Raji (cell line): Measurements from ENCODE around the gene C9orf43.
A peak's percentile ranks its signal among the peaks of the same experiment; 100 is the strongest.

Experiments used
- POLR2A ChIP-seq: IDR thresholded peaks from 2 replicates; pipeline ENCODE4 v1.6.1; 2011; ENCODE audit warnings: low read depth, low read length, control low read depth; ENCODE audit not compliant: insufficient read depth

C9orf43 gene

GRCh38 chr9:113376634-113377567 lies 33.6 kb upstream of the C9orf43 start, which contains the start of gene HDHD3:
HDHD3 (minus strand) TSS chr9:113376986; CDS start chr9:113374354, 2,632 bp downstream.
- peak; percentile 81 for TF ChIP-seq POLR2A

- no peak for TF ChIP-seq POLR2A
Measured at GRCh38 chr9:113380869-113381378, 29.6 kb upstream of the C9orf43 start.

GRCh38 chr9:113381909-113382411 lies 28.6 kb upstream of the C9orf43 start:
- TF ChIP-seq POLR2A = no peak

GRCh38 chr9:113386571-113387393 lies 23.8 kb upstream of the C9orf43 start:
- no peak for TF ChIP-seq POLR2A

- TF ChIP-seq POLR2A = no peak
Measured at GRCh38 chr9:113387560-113388230, 22.9 kb upstream of the C9orf43 start.

GRCh38 chr9:113388833-113389232 lies 21.7 kb upstream of the C9orf43 start:
- TF ChIP-seq POLR2A = no peak

GRCh38 chr9:113389451-113389850 lies 21.1 kb upstream of the C9orf43 start:
- no peak for TF ChIP-seq POLR2A

- TF ChIP-seq POLR2A = no peak
Measured at GRCh38 chr9:113390192-113390960, 20.2 kb upstream of the C9orf43 start.

- no peak for TF ChIP-seq POLR2A
Measured at GRCh38 chr9:113391917-113392316, 18.6 kb upstream of the C9orf43 start.

- TF ChIP-seq POLR2A = no peak
Measured at GRCh38 chr9:113393281-113393680, 17.3 kb upstream of the C9orf43 start.

GRCh38 chr9:113395000-113395861 lies 15.3 kb upstream of the C9orf43 start:
- no peak for TF ChIP-seq POLR2A

GRCh38 chr9:113397203-113397631 lies 13.3 kb upstream of the C9orf43 start:
- TF ChIP-seq POLR2A = no peak

GRCh38 chr9:113398796-113399195 lies 11.8 kb upstream of the C9orf43 start:
- TF ChIP-seq POLR2A = no peak

GRCh38 chr9:113399646-113400200 lies 10.8 kb upstream of the C9orf43 start:
- no peak for TF ChIP-seq POLR2A
